ENCODE measurements around the gene CHST6.
"Not testable (repeated sequence)": the region's sequence is repeated elsewhere in the genome, so short reads cannot be mapped to it uniquely, and the experiment has no call there.

The CHST6 gene

GRCh38 chr16:75472908-75473877 lies 22.0 kb downstream of the CHST6 start:
- DNase-seq = no peak

- DNase-seq = peak in 1 of 2 donors; percentile 60
These were observed 23.3 kb downstream of the CHST6 start for GRCh38 chr16:75471723-75472633.

GRCh38 chr16:75466760-75467159 lies 28.5 kb downstream of the CHST6 start:
- DNase-seq = no peak

DNA sequence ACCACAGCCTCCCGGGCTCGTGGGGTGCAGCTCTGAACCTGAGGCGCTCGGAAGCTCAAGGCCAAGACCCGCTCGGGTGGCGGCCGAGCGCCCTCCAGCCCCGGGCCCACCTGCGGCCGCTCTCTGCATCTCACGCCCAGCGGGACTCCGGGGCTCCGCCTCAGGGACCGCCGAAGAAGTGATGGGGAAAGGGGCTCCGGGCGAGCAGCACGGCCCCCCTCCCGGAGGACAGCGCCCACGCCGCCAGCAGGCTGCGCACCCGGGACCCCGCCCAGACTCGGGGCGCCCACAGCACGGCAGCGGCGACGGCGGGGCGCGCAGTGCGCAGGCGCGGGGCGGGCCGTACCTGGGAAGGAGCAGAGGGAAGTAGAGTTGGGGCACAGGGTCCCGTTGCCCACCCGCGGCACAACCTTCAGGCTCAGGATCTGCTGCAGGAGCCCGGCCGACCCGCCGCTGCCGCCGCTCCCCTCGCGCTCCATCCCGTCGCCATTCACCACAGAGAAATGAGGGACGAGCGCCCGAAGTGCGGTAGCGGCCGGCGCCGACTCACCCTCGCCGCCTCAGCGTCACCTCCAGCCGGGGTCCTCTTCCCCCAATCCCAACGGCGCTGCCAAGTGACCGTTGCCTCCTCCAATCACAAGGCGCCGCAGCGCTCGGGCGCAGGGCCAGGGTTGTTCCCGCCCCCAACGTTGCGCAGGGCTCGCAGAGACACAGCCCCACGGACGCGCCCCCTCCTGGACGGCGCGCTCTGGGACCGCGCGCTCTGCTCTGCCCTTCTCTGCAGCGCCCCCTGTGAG lies 30.9 kb downstream of the CHST6 start, which contains the start of gene TMEM170A:
Gene TMEM170A, minus strand, starts transcription at position 568 of the 797 bp plus-strand sequence. Its CDS starts 89 bp downstream, at position 479.
- DNase-seq = peak; percentile 97 to 98

DNA sequence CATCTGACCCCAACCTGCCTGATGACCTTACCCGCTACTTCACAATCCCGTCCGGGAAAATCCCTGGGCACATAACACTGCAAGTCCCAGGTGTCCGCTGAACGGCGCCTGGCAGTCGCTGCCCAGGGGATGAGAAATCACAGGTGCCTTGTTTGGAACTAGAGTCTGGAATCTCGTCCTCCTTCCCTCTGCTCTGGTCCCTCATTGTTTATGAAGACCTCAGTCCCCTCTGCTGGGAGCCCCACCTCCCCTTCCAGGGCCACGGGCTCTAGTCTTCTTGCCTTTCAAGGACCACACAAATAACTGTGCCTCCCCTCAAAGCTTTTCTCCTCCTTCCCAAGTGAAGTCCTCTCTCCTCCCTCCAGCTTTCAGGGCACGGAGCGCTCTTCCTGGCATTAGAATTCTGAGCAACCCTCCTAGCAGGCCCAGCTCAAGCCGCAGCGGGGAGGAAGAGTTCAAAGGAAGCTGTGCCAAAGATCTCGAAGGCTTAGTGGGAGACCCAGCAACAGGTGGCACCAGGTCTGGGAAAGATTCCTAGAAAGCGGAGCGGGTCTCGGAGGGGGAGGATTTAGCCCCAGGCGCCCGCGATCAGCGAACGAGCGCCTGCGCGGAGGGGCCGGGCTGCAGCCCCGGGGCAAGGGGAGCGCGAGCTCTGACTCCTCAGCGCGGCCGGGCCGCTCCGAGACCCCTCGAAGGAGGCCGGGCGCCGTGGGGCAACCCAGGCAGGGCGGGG lies 31.7 kb downstream of the CHST6 start:
- DNase-seq = not testable (repeated sequence)

DNA sequence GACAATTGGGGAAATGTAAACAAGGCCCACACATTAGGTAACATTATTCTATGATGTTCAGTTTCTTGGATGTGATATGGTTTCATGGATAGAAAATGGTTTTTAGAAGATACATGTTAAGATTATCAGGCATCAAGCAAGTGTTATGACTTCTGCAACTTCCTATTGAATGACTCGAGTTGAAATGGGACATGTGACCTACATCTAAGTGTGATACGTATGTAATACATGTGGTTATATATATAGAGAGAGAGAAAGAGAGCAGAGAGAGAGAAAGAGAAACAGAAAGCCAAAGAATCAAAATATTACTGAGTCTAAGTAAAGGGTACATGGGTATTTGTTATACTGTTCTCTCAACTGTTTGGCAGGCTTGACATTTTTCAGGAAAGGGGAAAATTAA lies 32.4 kb downstream of the CHST6 start:
- peak in 1 of 2 donors; percentile 7 for DNase-seq

DNA sequence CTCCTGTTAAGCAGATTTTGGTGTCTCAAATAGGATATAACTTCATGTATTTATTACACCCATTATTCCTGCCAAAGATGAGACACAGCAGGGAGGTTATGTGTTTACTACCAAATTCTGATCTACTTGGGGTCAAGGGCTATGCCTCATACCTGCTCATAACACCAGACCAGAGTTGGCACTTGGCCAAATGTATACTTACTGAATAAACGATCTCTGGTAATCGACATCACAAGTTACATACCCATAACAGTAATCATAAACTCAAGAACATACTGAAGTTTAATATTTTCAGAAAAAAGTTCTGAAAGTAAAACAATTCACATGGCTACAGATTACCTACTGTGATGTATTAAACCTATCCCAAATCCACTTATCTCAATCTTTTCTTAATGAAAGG lies 33.7 kb downstream of the CHST6 start:
- DNase-seq = no peak

DNA sequence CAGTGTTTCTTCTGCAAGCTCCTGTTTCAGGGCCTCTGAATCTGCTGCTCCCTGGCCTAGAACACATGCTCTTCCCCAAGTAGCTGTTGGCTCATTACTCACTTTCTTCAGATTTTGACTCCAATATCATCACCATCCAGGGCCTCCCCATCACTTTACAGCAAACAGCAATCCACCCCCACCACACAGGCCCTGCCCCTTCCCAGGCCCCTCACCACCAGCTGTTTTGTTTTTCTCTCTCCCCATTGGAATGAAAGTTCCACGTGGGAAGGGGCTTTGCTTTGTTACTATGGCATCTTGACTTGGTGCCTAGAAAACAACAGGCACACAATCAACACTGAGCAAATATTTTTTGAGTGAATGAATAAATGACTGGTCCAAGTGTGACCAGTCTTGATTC lies 34.8 kb downstream of the CHST6 start:
- DNase-seq = no peak

DNA sequence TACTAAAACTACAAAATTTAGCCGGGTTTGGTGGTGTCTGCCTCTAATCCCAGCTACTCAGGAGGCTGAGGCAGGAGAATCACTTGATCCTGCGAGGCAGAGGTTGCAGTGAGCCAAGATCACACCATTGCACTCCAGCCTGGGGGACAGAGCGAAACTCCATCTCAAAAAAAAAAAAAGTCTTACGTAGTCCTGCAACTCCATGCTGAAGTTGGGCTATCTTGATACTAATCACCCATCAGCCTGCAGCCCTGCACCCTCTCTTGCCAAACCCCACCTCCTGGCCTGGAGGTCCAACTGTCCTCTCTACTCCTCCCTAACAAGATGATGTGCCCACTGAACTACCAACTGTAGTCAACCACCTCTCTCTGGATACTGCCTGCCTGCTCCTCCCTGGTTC lies 35.5 kb downstream of the CHST6 start:
- DNase-seq = no peak

- DNase-seq = no peak
These were observed 36.8 kb downstream of the CHST6 start for GRCh38 chr16:75458439-75458838.

- DNase-seq = no peak
These were observed 37.2 kb downstream of the CHST6 start for GRCh38 chr16:75458029-75458428.

DNA sequence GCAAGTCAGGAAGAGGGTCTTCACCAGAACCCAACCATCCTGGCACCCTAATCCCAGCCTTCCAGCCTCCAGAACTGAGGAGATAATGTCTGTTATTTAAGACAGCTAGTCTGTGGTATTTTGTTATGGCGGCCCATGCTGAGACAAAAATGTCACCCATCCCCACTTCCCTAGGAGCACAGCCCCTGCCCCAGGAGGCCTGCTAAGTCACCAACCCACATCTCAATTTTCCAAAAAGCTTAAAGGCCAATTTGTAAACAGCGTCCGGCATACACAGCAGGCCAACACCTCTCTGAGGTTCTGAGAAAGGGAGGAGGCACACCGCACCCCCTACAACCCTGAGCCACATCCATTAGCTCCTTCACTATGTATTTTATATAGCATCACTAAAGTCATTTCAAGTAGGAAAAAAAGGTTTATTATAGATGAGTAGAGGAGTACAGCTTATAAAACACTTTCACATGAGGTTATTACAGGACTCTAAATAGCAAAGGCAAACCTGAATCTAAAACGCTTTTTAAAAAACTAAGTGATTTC lies 37.7 kb downstream of the CHST6 start:
- DNase-seq = no peak

DNA sequence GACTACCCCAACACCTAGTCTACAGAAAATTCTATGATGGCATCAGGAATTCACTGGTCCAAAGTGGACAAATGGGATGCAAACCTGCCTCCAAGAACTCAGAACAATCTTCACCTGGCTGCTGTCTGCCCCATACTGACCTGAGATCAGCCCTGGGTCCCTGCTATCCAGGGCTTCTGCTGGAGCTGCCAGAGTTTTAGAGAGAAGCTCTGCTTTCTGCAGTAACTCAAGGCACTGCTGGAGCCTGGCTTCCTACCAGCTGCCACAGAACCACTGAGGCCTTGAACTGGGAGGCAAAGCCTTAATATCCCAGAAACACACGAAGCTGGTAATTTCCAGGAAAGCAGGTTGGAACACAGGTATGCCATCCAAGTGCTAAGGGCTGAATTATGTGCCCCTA lies 38.3 kb downstream of the CHST6 start:
- no peak for DNase-seq

DNA sequence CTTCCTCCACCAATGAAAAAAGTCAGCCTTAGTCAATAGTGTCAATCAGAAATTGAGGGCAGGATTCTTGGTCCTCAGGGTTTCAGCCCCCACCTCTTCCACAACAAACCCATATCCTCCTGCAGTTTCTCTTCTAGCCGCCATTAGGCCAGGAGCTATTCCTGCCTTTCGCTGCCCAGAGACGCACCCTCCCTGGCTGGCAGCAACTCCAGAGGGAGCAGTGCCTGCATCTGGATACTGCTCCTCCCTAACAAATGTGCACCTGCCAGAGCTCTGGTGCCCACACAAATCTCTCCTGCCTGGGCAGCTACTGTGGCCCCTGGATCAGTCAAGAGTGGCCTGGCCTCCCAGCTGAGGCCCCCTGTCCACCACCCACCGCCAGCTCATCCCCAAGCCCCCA lies 38.8 kb downstream of the CHST6 start:
- not testable (repeated sequence) for DNase-seq

DNA sequence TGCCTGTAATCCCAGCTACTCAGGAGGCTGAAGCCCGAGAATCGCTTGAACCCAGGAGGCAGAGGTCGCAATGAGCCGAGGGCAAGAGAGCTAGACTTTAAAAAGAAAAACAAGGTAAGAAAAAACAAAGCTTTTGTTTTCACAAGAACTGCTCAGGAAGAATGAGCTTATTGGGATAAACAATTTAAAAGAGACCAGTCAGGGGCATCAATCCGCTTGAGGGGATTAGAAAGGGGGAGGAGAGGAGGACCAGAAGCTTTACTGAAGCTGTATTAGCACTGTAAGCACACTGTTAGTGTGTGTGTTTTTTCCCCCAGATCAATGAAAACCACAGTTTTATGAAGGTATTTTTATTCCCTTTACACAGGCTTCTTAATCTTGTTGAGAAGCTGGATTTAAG lies 39.6 kb downstream of the CHST6 start:
- no peak for DNase-seq

- no peak for DNase-seq
These were observed 42.6 kb downstream of the CHST6 start for GRCh38 chr16:75452464-75453190.

DNA sequence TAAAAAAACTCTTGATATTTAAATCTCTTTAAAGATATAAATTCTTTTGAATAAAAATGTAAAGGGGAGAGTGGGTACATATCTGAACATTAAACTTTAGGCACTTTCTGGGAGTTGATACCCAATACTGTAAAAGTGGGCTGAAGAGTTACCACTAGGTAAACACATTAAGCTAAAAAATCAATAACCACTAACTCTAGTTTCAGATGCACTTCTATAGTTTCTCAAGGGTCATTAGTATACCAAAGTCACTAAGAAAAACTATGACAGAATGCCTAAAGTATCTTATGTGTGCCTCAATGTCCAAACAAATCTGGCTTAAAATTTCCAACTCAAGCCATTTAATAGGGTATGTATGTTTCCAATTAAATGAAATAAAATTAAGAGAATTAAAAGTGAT lies 48.8 kb downstream of the CHST6 start:
- DNase-seq = no peak

DNA sequence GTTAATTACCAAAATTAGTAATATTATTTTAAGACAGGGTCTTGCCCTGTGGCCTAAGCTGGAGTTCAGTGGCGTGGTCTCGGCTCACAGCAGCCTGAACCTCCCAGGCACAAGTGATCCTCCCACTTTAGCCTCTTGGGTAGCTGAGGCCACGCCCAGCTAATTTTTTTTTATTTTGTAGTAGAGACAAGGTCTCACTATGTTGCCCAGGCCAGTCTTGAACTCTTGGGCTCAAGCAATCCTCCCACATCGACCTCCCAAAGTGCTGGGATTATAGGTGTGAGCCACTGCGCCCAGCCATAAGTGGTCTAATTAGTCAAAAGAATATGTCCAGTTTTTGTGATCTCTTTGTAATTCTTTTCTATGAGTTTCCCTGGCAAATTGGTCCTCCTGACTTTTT lies 49.9 kb downstream of the CHST6 start:
- no peak for DNase-seq

DNA sequence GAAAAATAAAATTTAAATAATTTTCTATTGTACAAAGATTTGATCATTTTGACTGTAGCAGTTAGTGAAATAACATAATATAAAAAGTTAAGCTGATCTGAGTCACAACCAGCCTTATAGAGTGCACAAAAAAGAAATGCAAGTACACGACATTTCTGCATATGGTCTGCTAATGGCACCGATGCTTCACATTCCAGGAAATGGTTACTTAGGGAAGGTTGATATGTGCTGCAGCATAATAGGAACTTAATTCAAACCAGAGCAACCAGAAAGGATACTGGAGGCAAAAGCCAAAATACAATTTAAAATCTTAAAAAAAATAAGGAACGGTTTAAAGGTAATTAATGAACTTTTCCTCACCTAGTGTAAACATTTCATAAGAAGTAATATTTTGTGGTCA lies 51.9 kb downstream of the CHST6 start:
- no peak for DNase-seq

DNA sequence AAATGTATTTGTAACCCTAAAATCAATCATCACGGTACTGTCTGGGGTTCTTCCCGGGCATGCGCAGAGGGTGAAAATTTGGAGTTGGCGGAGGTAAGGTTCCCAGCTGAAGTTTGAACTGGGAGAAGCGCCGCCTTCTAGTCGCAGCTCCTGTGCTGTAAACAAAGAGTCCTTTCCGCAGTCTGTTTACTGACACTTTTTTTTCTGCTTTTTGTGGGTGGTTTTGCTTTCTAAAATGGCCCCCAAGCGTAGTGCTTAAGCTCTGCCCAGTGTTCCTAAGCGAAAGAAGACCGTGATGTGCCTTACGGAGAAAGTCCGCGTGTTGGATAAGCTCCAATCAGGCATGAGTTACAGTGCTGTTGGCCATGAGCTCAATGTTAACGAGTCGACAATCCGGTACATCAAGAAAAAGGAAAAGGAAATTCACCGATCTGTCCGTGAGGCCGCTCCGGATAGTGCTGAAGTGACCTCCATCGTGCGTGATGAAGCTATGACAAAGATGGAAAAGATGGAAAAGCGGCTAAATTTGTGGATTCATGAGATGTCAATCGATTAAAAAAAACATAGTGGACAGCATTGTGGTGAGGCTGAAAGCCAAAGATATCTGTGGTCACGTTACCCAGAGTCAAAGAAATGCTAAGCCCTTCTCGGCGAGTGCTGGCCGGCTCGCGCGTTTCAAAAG lies 61.4 kb downstream of the CHST6 start:
- peak; percentile 83 to 87 for DNase-seq

All from bone marrow (tissue), 2 donors.